NB4 (cell line): ENCODE results near the gene CR1L.
"Not testable (repeated sequence)": the region's sequence is repeated elsewhere in the genome, so short reads cannot be mapped to it uniquely, and the experiment has no call there.

Experiments used
- MYC ChIP-seq: IDR thresholded peaks from 2 replicates; pipeline ENCODE4 v1.6.1; 2011; ENCODE audit warnings: low read depth, low read length
- POLR2A ChIP-seq: IDR thresholded peaks from 2 replicates; pipeline ENCODE4 v1.6.1; 2011; ENCODE audit warnings: mild to moderate bottlenecking; ENCODE audit not compliant: insufficient read length; ENCODE audit errors: extremely low read depth
- TF ChIP-seq, protein P1 (sequence below): IDR thresholded peaks from one replicate; pipeline ENCODE4 v1.5.1; 2012; ENCODE audit warnings: low read depth, low read length
- TF ChIP-seq, protein P2 (sequence below): IDR thresholded peaks from 2 replicates; pipeline ENCODE4 v1.6.1; 2011; ENCODE audit warnings: low read depth, low read length

DNA sequence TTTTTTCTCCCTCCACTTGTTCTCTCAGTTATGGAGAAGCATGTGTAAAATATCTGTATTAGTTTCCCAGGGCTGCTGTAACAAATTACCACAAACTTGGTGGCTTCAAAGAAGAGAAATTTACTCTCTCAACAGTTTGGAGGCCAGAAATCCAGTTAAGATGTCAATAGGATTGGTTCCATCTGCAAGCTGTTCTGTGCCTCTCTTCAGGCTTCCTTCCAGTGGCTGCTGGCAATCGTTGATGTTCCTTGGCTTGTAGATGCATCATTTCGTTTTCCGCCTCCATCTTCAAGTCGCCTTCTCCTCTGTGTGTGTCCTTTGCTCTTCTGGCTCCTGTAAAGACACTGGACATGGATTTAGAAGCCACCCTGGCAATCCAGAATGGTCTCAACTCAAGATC, 45.6 kb downstream of the CR1L start:
- TF ChIP-seq POLR2A, MYC: not testable (repeated sequence)
- TF ChIP-seq, protein P1, sequence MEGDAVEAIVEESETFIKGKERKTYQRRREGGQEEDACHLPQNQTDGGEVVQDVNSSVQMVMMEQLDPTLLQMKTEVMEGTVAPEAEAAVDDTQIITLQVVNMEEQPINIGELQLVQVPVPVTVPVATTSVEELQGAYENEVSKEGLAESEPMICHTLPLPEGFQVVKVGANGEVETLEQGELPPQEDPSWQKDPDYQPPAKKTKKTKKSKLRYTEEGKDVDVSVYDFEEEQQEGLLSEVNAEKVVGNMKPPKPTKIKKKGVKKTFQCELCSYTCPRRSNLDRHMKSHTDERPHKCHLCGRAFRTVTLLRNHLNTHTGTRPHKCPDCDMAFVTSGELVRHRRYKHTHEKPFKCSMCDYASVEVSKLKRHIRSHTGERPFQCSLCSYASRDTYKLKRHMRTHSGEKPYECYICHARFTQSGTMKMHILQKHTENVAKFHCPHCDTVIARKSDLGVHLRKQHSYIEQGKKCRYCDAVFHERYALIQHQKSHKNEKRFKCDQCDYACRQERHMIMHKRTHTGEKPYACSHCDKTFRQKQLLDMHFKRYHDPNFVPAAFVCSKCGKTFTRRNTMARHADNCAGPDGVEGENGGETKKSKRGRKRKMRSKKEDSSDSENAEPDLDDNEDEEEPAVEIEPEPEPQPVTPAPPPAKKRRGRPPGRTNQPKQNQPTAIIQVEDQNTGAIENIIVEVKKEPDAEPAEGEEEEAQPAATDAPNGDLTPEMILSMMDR: not testable (repeated sequence)
- TF ChIP-seq, protein P2, sequence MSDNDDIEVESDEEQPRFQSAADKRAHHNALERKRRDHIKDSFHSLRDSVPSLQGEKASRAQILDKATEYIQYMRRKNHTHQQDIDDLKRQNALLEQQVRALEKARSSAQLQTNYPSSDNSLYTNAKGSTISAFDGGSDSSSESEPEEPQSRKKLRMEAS: not testable (repeated sequence)
